GM23338 (cell line): Measurements from ENCODE around the gene R3HDM4. TPM values are rescaled to one million over a fixed set of nuclear protein-coding genes. Genes with fewer than 3 reads are reported as not detected.

Experiments
- ATAC-seq: fragments of 200-7000 bp; cut with Tn5 transposase; 3 replicates; pipeline ENCODE4 v1.9.1; 2020
- DNase-seq: peaks from one replicate; pipeline ENCODE4 v3.0.0-alpha.2; 2015; ENCODE audit warnings: low spot score
- H2AFZ ChIP-seq: fragments of 200-600 bp; sonication (generic); 2 replicates; pipeline ENCODE4 v1.8.0; 2016; ENCODE audit warnings: antibody characterized with exemption, mild to moderate bottlenecking, moderate library complexity
- H3F3A ChIP-seq: fragments of 200-600 bp; sonication (generic); replicated peaks from 2 replicates; pipeline ENCODE4 v1.8.0; 2017; ENCODE audit warnings: antibody characterized with exemption, mixed run types, low read depth
- H3K27ac ChIP-seq: fragments of 200-600 bp; sonication (generic); 2 replicates; pipeline ENCODE4 v1.6.1; 2016; ENCODE audit warnings: low read depth
- H3K27me3 ChIP-seq: fragments of 200-600 bp; sonication (generic); 2 replicates; pipeline ENCODE4 v1.8.0; 2016; ENCODE audit warnings: mild to moderate bottlenecking, mixed run types, moderate library complexity; ENCODE audit not compliant: insufficient read depth
- H3K36me3 ChIP-seq: fragments of 200-600 bp; sonication (generic); 2 replicates; pipeline ENCODE4 v1.8.0; 2016; ENCODE audit warnings: mild to moderate bottlenecking; ENCODE audit not compliant: insufficient read depth
- H3K4me1 ChIP-seq: fragments of 200-600 bp; sonication (generic); 2 replicates; pipeline ENCODE4 v1.8.0; 2016; ENCODE audit warnings: mild to moderate bottlenecking, moderate library complexity; ENCODE audit not compliant: insufficient read depth
- H3K4me2 ChIP-seq: fragments of 200-600 bp; sonication (generic); 2 replicates; pipeline ENCODE4 v1.7.1; 2017; ENCODE audit warnings: mixed run types
- H3K4me3 ChIP-seq: fragments of 200-600 bp; sonication (generic); 2 replicates; pipeline ENCODE4 v1.6.1; 2016; ENCODE audit warnings: mixed run types
- H3K79me2 ChIP-seq: fragments of 200-600 bp; sonication (generic); replicated peaks from 2 replicates; pipeline ENCODE4 v1.8.0; 2017; ENCODE audit warnings: mild to moderate bottlenecking; ENCODE audit not compliant: insufficient read depth
- H3K9me2 ChIP-seq: fragments of 200-600 bp; sonication (generic); 2 replicates; pipeline ENCODE4 v1.8.0; 2017; ENCODE audit not compliant: insufficient read depth
- H4K20me1 ChIP-seq: fragments of 200-600 bp; sonication (generic); replicated peaks from 2 replicates; pipeline ENCODE4 v1.8.0; 2017; ENCODE audit warnings: mild to moderate bottlenecking; ENCODE audit not compliant: insufficient read depth
- H3K27ac Mint-ChIP-seq: 2 replicates; pipeline ENCODE4 v1.8.0; 2020; ENCODE audit warnings: inconsistent platforms, mild to moderate bottlenecking, moderate library complexity, mixed read lengths
- H3K27me3 Mint-ChIP-seq: 3 replicates; pipeline ENCODE4 v1.8.0; 2022; ENCODE audit warnings: low read depth, mild to moderate bottlenecking, moderate library complexity, mixed read lengths, inconsistent platforms; ENCODE audit not compliant: insufficient read depth, poor library complexity
- H3K36me3 Mint-ChIP-seq: 3 replicates; pipeline ENCODE4 v1.8.0; 2021; ENCODE audit warnings: low read depth, mild to moderate bottlenecking, inconsistent platforms, moderate library complexity, mixed read lengths
- H3K4me1 Mint-ChIP-seq: 3 replicates; pipeline ENCODE4 v1.8.0; 2020; ENCODE audit warnings: mild to moderate bottlenecking, inconsistent platforms, mixed read lengths
- H3K4me3 Mint-ChIP-seq: 3 replicates; pipeline ENCODE4 v1.8.0; 2021; ENCODE audit warnings: moderate library complexity, mild to moderate bottlenecking, inconsistent platforms, mixed read lengths
- H3K9me3 Mint-ChIP-seq: 3 replicates; pipeline ENCODE4 v1.8.0; 2020; ENCODE audit warnings: moderate library complexity, mild to moderate bottlenecking, inconsistent platforms, mixed read lengths
- JUNB ChIP-seq: IDR thresholded peaks from one replicate; pipeline ENCODE4 v1.6.1; 2016; ENCODE audit warnings: antibody characterized with exemption; ENCODE audit not compliant: unreplicated experiment
- NANOG ChIP-seq: IDR thresholded peaks from 2 replicates; pipeline ENCODE4 v1.6.1; 2016; ENCODE audit warnings: antibody characterized with exemption, borderline replicate concordance
- POLR2AphosphoS5 ChIP-seq: IDR thresholded peaks from 2 replicates; pipeline ENCODE4 v1.6.1; 2016; ENCODE audit warnings: antibody characterized with exemption, low read depth
- STAT1 ChIP-seq: IDR thresholded peaks from one replicate; pipeline ENCODE4 v1.6.1; 2016; ENCODE audit warnings: antibody characterized with exemption; ENCODE audit not compliant: unreplicated experiment
- ZNF331 ChIP-seq: fragments of 250-450 bp; sonication (Bioruptor Pico); IDR thresholded peaks from 2 replicates; pipeline ENCODE4 v1.5.0; 2020; ENCODE audit warnings: low read depth, mild to moderate bottlenecking, moderate library complexity
- polyA plus RNA-seq: library from polyadenylated mRNA; unstranded; fragments of >200 nt; fragmentation: Nextera tagmentation; extraction: Ambion mirVana; gene quantifications from 2 replicates; pipeline ENCODE4 v1.2.1, GENCODE V29; 2016
- total RNA-seq: library from RNA; depleted of rRNA; stranded (reverse); fragments of >200 nt; shearing (Covaris generic); gene quantifications from 2 replicates; pipeline ENCODE4 v1.2.3, GENCODE V29; 2014
- TF ChIP-seq, protein P1 (sequence below): IDR thresholded peaks from 2 replicates; pipeline ENCODE4 v1.6.1; 2016; ENCODE audit warnings: antibody characterized with exemption
- TF ChIP-seq, protein P2 (sequence below): fragments of 250-450 bp; sonication (Bioruptor Pico); IDR thresholded peaks from 2 replicates; pipeline ENCODE4 v1.5.0; 2020; ENCODE audit warnings: mild to moderate bottlenecking, moderate library complexity
- TF ChIP-seq, protein P3 (sequence below), 2 experiments: fragments of 200-600 bp in 1 of 2; sonication (generic) in 1 of 2; conservative IDR thresholded peaks; 2 replicates each; pipeline versions ENCODE4 v1.5.1 to v1.6.1; 2016 to 2017; ENCODE audit warnings: antibody characterized with exemption in 2 of 2, low read depth in 2 of 2, mild to moderate bottlenecking in 2 of 2, moderate library complexity in 1 of 2

The R3HDM4 gene
- total and polyA plus RNA-seq, 2 experiments from 2014 or later, result 76.5 to 87.1 TPM

DNA sequence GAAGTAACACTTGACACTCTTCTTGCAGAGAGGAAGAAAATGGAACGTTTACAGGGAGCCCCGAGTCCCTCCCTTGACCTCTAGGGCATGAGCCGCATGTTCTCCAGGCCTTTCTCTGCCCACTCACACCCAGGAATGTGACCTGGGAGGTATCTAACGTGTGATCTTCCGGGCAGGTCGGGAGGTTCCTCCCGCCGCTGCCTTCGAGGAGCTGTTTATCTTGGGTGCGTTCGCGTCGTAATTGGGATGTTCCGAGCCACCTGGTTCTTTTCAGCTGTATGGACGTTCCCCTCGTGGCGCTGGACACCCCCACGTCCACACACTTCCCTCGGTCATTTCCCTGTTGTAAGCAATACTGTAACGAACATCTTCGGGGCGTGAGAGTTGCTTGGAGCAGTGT, 26.4 kb upstream of the R3HDM4 start:
- Histone ChIP-seq H3K4me1 (no peaks in the 10 kb centered on the region), H4K20me1 (peaks cover 4% of the 10 kb centered on the region), H3K36me3 (no peaks in the 10 kb centered on the region), H3K9me2 (no peaks in the 10 kb centered on the region), H3K27ac (no peak overlapping the region), H2AFZ (no peak overlapping the region), H3K4me2 (no peak overlapping the region), H3K4me3 (no peak overlapping the region), H3K27me3 (no peaks in the 10 kb centered on the region), H3F3A (0 out of 2 replicates have a peak, but pooled peaks cover 3% of the 10 kb centered on the region), H3K79me2 (peaks cover 72% of the 10 kb centered on the region)
- ATAC-seq, result no peak
- peaks cover 44% of the 10 kb centered on the region for H3K36me3 Mint-ChIP-seq
- H3K4me3 Mint-ChIP-seq, result no peak overlapping the region
- peaks cover 2% of the 10 kb centered on the region; the same call in 2 of the 3 replicates for H3K9me3 Mint-ChIP-seq
- no peaks in the 10 kb centered on the region; the same call in 2 of the 3 replicates for H3K4me1 Mint-ChIP-seq
- peaks cover 16% of the 10 kb centered on the region for H3K27me3 Mint-ChIP-seq
- no peak for DNase-seq
- TF ChIP-seq, protein P1, sequence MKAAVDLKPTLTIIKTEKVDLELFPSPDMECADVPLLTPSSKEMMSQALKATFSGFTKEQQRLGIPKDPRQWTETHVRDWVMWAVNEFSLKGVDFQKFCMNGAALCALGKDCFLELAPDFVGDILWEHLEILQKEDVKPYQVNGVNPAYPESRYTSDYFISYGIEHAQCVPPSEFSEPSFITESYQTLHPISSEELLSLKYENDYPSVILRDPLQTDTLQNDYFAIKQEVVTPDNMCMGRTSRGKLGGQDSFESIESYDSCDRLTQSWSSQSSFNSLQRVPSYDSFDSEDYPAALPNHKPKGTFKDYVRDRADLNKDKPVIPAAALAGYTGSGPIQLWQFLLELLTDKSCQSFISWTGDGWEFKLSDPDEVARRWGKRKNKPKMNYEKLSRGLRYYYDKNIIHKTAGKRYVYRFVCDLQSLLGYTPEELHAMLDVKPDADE, result no peak
- TF ChIP-seq ZNF331 (CRISPR knock-in tag), result no peak
- TF ChIP-seq, protein P2, sequence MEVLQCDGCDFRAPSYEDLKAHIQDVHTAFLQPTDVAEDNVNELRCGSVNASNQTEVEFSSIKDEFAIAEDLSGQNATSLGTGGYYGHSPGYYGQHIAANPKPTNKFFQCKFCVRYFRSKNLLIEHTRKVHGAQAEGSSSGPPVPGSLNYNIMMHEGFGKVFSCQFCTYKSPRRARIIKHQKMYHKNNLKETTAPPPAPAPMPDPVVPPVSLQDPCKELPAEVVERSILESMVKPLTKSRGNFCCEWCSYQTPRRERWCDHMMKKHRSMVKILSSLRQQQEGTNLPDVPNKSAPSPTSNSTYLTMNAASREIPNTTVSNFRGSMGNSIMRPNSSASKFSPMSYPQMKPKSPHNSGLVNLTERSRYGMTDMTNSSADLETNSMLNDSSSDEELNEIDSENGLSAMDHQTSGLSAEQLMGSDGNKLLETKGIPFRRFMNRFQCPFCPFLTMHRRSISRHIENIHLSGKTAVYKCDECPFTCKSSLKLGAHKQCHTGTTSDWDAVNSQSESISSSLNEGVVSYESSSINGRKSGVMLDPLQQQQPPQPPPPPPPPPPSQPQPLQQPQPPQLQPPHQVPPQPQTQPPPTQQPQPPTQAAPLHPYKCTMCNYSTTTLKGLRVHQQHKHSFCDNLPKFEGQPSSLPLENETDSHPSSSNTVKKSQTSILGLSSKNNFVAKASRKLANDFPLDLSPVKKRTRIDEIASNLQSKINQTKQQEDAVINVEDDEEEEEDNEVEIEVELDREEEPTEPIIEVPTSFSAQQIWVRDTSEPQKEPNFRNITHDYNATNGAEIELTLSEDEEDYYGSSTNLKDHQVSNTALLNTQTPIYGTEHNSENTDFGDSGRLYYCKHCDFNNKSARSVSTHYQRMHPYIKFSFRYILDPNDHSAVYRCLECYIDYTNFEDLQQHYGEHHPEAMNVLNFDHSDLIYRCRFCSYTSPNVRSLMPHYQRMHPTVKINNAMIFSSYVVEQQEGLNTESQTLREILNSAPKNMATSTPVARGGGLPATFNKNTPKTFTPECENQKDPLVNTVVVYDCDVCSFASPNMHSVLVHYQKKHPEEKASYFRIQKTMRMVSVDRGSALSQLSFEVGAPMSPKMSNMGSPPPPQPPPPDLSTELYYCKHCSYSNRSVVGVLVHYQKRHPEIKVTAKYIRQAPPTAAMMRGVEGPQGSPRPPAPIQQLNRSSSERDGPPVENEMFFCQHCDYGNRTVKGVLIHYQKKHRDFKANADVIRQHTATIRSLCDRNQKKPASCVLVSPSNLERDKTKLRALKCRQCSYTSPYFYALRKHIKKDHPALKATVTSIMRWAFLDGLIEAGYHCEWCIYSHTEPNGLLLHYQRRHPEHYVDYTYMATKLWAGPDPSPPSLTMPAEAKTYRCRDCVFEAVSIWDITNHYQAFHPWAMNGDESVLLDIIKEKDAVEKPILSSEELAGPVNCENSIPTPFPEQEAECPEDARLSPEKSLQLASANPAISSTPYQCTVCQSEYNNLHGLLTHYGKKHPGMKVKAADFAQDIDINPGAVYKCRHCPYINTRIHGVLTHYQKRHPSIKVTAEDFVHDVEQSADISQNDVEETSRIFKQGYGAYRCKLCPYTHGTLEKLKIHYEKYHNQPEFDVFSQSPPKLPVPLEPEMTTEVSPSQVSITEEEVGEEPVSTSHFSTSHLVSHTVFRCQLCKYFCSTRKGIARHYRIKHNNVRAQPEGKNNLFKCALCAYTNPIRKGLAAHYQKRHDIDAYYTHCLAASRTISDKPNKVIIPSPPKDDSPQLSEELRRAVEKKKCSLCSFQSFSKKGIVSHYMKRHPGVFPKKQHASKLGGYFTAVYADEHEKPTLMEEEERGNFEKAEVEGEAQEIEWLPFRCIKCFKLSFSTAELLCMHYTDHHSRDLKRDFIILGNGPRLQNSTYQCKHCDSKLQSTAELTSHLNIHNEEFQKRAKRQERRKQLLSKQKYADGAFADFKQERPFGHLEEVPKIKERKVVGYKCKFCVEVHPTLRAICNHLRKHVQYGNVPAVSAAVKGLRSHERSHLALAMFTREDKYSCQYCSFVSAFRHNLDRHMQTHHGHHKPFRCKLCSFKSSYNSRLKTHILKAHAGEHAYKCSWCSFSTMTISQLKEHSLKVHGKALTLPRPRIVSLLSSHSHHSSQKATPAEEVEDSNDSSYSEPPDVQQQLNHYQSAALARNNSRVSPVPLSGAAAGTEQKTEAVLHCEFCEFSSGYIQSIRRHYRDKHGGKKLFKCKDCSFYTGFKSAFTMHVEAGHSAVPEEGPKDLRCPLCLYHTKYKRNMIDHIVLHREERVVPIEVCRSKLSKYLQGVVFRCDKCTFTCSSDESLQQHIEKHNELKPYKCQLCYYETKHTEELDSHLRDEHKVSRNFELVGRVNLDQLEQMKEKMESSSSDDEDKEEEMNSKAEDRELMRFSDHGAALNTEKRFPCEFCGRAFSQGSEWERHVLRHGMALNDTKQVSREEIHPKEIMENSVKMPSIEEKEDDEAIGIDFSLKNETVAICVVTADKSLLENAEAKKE (CRISPR knock-in tag), result no peak
- TF ChIP-seq POLR2AphosphoS5, result no peak
- TF ChIP-seq, protein P3, sequence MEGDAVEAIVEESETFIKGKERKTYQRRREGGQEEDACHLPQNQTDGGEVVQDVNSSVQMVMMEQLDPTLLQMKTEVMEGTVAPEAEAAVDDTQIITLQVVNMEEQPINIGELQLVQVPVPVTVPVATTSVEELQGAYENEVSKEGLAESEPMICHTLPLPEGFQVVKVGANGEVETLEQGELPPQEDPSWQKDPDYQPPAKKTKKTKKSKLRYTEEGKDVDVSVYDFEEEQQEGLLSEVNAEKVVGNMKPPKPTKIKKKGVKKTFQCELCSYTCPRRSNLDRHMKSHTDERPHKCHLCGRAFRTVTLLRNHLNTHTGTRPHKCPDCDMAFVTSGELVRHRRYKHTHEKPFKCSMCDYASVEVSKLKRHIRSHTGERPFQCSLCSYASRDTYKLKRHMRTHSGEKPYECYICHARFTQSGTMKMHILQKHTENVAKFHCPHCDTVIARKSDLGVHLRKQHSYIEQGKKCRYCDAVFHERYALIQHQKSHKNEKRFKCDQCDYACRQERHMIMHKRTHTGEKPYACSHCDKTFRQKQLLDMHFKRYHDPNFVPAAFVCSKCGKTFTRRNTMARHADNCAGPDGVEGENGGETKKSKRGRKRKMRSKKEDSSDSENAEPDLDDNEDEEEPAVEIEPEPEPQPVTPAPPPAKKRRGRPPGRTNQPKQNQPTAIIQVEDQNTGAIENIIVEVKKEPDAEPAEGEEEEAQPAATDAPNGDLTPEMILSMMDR (conservative IDR thresholded peaks at IDR 0.05; ENCODE audit: low read depth in 2 of 2), result no peak
- no peak for TF ChIP-seq STAT1
- TF ChIP-seq JUNB, result no peak
- TF ChIP-seq NANOG, result no peak
- 0 out of 2 replicates have a peak overlapping the region, but pooled peaks have one; percentile 43 for H3K27ac Mint-ChIP-seq
